T-helper 17 cell (primary cell): ENCODE data around the gene GRIK2. TPM values are rescaled to one million over a fixed set of nuclear protein-coding genes. Genes with fewer than 3 reads are reported as not detected.

Experiments
- ATAC-seq: fragments of 150-1000 bp; cut with Tn5 transposase; 2 replicates; pipeline ENCODE4 v1.10.0; 2021; ENCODE audit warnings: mild to moderate bottlenecking, moderate library complexity
- DNase-seq, 3 donors: peaks; one replicate each; pipeline versions ENCODE4 v3.0.0 to v3.0.0-alpha.2; 2020 to 2021
- H3K9me3 ChIP-seq: one replicate; pipeline ENCODE4 v1.7.0; 2013; ENCODE audit warnings: low read length, mild to moderate bottlenecking; ENCODE audit not compliant: control insufficient read depth, poor library complexity, severe bottlenecking
- H3K27ac Mint-ChIP-seq: one replicate; pipeline ENCODE4 v1.8.0; 2022; ENCODE audit warnings: mild to moderate bottlenecking, moderate library complexity, mixed read lengths
- H3K27me3 Mint-ChIP-seq: one replicate; pipeline ENCODE4 v1.8.0; 2022; ENCODE audit warnings: mixed read lengths
- H3K36me3 Mint-ChIP-seq: one replicate; pipeline ENCODE4 v1.8.0; 2022; ENCODE audit warnings: low read depth, mixed read lengths
- H3K4me1 Mint-ChIP-seq: one replicate; pipeline ENCODE4 v1.8.0; 2022; ENCODE audit warnings: mild to moderate bottlenecking, mixed read lengths
- H3K4me3 Mint-ChIP-seq: one replicate; pipeline ENCODE4 v1.8.0; 2022; ENCODE audit warnings: mild to moderate bottlenecking, moderate library complexity, mixed read lengths
- total RNA-seq, 4 donors: library from RNA in 2 of 4; stranded (reverse) in 2 of 4; gene quantifications; one replicate each; pipeline ENCODE4 v1.2.3 and lab custom pipeline; 2022 to 2026

GRIK2 gene
- total RNA-seq, 2 donors from 2014 or later = not detected

- Mint-ChIP-seq H3K27me3 (no peaks in the 10 kb centered on the region), H3K27ac (no peak overlapping the region), H3K36me3 (no peaks in the 10 kb centered on the region), H3K4me1 (no peaks in the 10 kb centered on the region), H3K4me3 (no peak overlapping the region)
- ATAC-seq (no peak), DNase-seq (no peak)
- no peaks in the 10 kb centered on the region for H3K9me3 ChIP-seq
These were observed 628.8 kb downstream of the GRIK2 start for GRCh38 chr6:102022281-102022680.

GRCh38 chr6:102022803-102023202 lies 629.3 kb downstream of the GRIK2 start:
- H3K4me1 Mint-ChIP-seq = no peaks in the 10 kb centered on the region
- H3K4me3 Mint-ChIP-seq = no peak overlapping the region
- H3K36me3 Mint-ChIP-seq = no peaks in the 10 kb centered on the region
- no peak for ATAC-seq
- H3K27me3 Mint-ChIP-seq = no peaks in the 10 kb centered on the region
- no peaks in the 10 kb centered on the region for H3K9me3 ChIP-seq
- no peak overlapping the region for H3K27ac Mint-ChIP-seq
- DNase-seq = no peak

GRCh38 chr6:102023977-102024657 lies 630.6 kb downstream of the GRIK2 start:
- no peak for ATAC-seq
- H3K4me1 Mint-ChIP-seq = no peaks in the 10 kb centered on the region
- no peak overlapping the region for H3K4me3 Mint-ChIP-seq
- no peaks in the 10 kb centered on the region for H3K27me3 Mint-ChIP-seq
- H3K27ac Mint-ChIP-seq = no peak overlapping the region
- DNase-seq = no peak
- H3K9me3 ChIP-seq = no peaks in the 10 kb centered on the region
- H3K36me3 Mint-ChIP-seq = no peaks in the 10 kb centered on the region

GRCh38 chr6:102026649-102027048 lies 633.1 kb downstream of the GRIK2 start:
- Mint-ChIP-seq H3K4me3 (no peak overlapping the region), H3K27ac (no peak overlapping the region), H3K36me3 (no peaks in the 10 kb centered on the region), H3K27me3 (no peaks in the 10 kb centered on the region), H3K4me1 (no peaks in the 10 kb centered on the region)
- DNase-seq (no peak), ATAC-seq (no peak)
- no peaks in the 10 kb centered on the region for H3K9me3 ChIP-seq

GRCh38 chr6:102028176-102028575 lies 634.7 kb downstream of the GRIK2 start:
- H3K9me3 ChIP-seq = no peaks in the 10 kb centered on the region
- H3K27me3 Mint-ChIP-seq = no peaks in the 10 kb centered on the region
- no peaks in the 10 kb centered on the region for H3K36me3 Mint-ChIP-seq
- ATAC-seq (no peak), DNase-seq (no peak)
- no peak overlapping the region for H3K4me3 Mint-ChIP-seq
- no peaks in the 10 kb centered on the region for H3K4me1 Mint-ChIP-seq
- no peak overlapping the region for H3K27ac Mint-ChIP-seq

GRCh38 chr6:102038964-102039363 lies 645.5 kb downstream of the GRIK2 start:
- no peaks in the 10 kb centered on the region for H3K27me3 Mint-ChIP-seq
- no peak for ATAC-seq

GRCh38 chr6:102039441-102039840 lies 645.9 kb downstream of the GRIK2 start:
- ATAC-seq (no peak), DNase-seq (no peak)
- no peaks in the 10 kb centered on the region for H3K9me3 ChIP-seq
- Mint-ChIP-seq H3K27me3 (no peaks in the 10 kb centered on the region), H3K4me3 (no peak overlapping the region), H3K36me3 (no peaks in the 10 kb centered on the region), H3K27ac (no peak overlapping the region), H3K4me1 (no peaks in the 10 kb centered on the region)

More at GRCh38 chr6:102038964-102039363, 645.5 kb downstream of the GRIK2 start:
- no peaks in the 10 kb centered on the region for H3K9me3 ChIP-seq
- Mint-ChIP-seq H3K36me3 (no peaks in the 10 kb centered on the region), H3K27ac (no peak overlapping the region), H3K4me1 (no peaks in the 10 kb centered on the region), H3K4me3 (no peak overlapping the region)
- DNase-seq = no peak

GRCh38 chr6:102051001-102051400 lies 657.5 kb downstream of the GRIK2 start:
- H3K36me3 Mint-ChIP-seq = no peaks in the 10 kb centered on the region
- no peak overlapping the region for H3K27ac Mint-ChIP-seq
- DNase-seq (no peak), ATAC-seq (no peak)
- H3K4me1 Mint-ChIP-seq = no peaks in the 10 kb centered on the region
- no peaks in the 10 kb centered on the region for H3K9me3 ChIP-seq
- no peaks in the 10 kb centered on the region for H3K27me3 Mint-ChIP-seq
- no peak overlapping the region for H3K4me3 Mint-ChIP-seq

- no peak for DNase-seq
- Mint-ChIP-seq H3K4me1 (no peaks in the 10 kb centered on the region), H3K36me3 (no peaks in the 10 kb centered on the region), H3K4me3 (no peak overlapping the region), H3K27ac (no peak overlapping the region), H3K27me3 (no peaks in the 10 kb centered on the region)
- ATAC-seq = no peak
- H3K9me3 ChIP-seq = no peaks in the 10 kb centered on the region
These were observed 658.2 kb downstream of the GRIK2 start for GRCh38 chr6:102051720-102052119.

- H3K9me3 ChIP-seq = no peaks in the 10 kb centered on the region
- no peaks in the 10 kb centered on the region for H3K4me1 Mint-ChIP-seq
- no peaks in the 10 kb centered on the region for H3K36me3 Mint-ChIP-seq
- H3K4me3 Mint-ChIP-seq = no peak overlapping the region
- no peak for ATAC-seq
- H3K27ac Mint-ChIP-seq = no peak overlapping the region
- no peaks in the 10 kb centered on the region for H3K27me3 Mint-ChIP-seq
- DNase-seq = no peak
These were observed 670.6 kb downstream of the GRIK2 start for GRCh38 chr6:102064142-102064541.

GRCh38 chr6:102066301-102066700 lies 672.8 kb downstream of the GRIK2 start:
- DNase-seq (no peak), ATAC-seq (no peak)
- Mint-ChIP-seq H3K4me3 (no peak overlapping the region), H3K36me3 (no peaks in the 10 kb centered on the region), H3K27ac (no peak overlapping the region), H3K27me3 (no peaks in the 10 kb centered on the region), H3K4me1 (no peaks in the 10 kb centered on the region)
- no peaks in the 10 kb centered on the region for H3K9me3 ChIP-seq

- H3K27me3 Mint-ChIP-seq = no peaks in the 10 kb centered on the region
- no peak for DNase-seq
These were observed 674.9 kb downstream of the GRIK2 start for GRCh38 chr6:102068349-102068929.

GRCh38 chr6:102075539-102075938 lies 682.0 kb downstream of the GRIK2 start:
- ATAC-seq = no peak
- DNase-seq = no peak
- Mint-ChIP-seq H3K4me1 (no peaks in the 10 kb centered on the region), H3K27me3 (no peaks in the 10 kb centered on the region), H3K27ac (no peak overlapping the region), H3K4me3 (no peak overlapping the region), H3K36me3 (no peaks in the 10 kb centered on the region)
- H3K9me3 ChIP-seq = no peaks in the 10 kb centered on the region

More at GRCh38 chr6:102068349-102068929, 674.9 kb downstream of the GRIK2 start:
- H3K4me3 Mint-ChIP-seq = no peak overlapping the region
- no peak for ATAC-seq
- no peaks in the 10 kb centered on the region for H3K9me3 ChIP-seq
- H3K36me3 Mint-ChIP-seq = no peaks in the 10 kb centered on the region
- H3K27ac Mint-ChIP-seq = no peak overlapping the region
- H3K4me1 Mint-ChIP-seq = no peaks in the 10 kb centered on the region

GRCh38 chr6:102085257-102085656 lies 691.7 kb downstream of the GRIK2 start:
- no peak for DNase-seq
- Mint-ChIP-seq H3K27ac (no peak overlapping the region), H3K4me1 (no peaks in the 10 kb centered on the region), H3K27me3 (no peaks in the 10 kb centered on the region), H3K4me3 (no peak overlapping the region), H3K36me3 (no peaks in the 10 kb centered on the region)
- ATAC-seq = no peak
- no peaks in the 10 kb centered on the region for H3K9me3 ChIP-seq
